SK-N-SH treated with all-trans-retinoic acid at 6 μM for 48 hours (cell line): ENCODE results near the gene SPATA1.

Experiments
- ISL1 ChIP-seq: fragments of 250-450 bp; sonication (Bioruptor Pico); IDR thresholded peaks from 2 replicates; pipeline ENCODE4 v2.1.2; 2022; ENCODE audit warnings: mild to moderate bottlenecking, moderate library complexity
- PPARA ChIP-seq: fragments of 250-450 bp; sonication (Bioruptor Pico); IDR thresholded peaks from 2 replicates; pipeline ENCODE4 v1.5.0; 2020; ENCODE audit warnings: mild to moderate bottlenecking, borderline replicate concordance
- ZC3H10 ChIP-seq: fragments of 250-450 bp; sonication (Bioruptor Pico); IDR thresholded peaks from 2 replicates; pipeline ENCODE4 v1.5.1; 2021; ENCODE audit warnings: mild to moderate bottlenecking, moderate library complexity
- ZFP3 ChIP-seq: fragments of 250-450 bp; sonication (Bioruptor Pico); IDR thresholded peaks from 2 replicates; pipeline ENCODE4 v1.5.0; 2020; ENCODE audit warnings: mild to moderate bottlenecking, moderate library complexity
- ZFP30 ChIP-seq: fragments of 450-650 bp; formaldehyde crosslinking; IDR thresholded peaks from 2 replicates; pipeline ENCODE4 v1.5.0; 2022; ENCODE audit warnings: mild to moderate bottlenecking, moderate library complexity

- TF ChIP-seq ZC3H10 (CRISPR knock-in tag) (no peak), ZFP3 (CRISPR knock-in tag) (no peak), PPARA (CRISPR knock-in tag) (no peak), ISL1 (no peak), ZFP30 (CRISPR knock-in tag) (no peak)
Measured at GRCh38 chr1:84582802-84583587, 76.8 kb downstream of the SPATA1 start.
